IPS DF 6.9 (cell line): ENCODE results near the gene MPP2.
"Not testable (repeated sequence)": the region's sequence is repeated elsewhere in the genome, so short reads cannot be mapped to it uniquely, and the experiment has no call there.

Experiments
- DNase-seq: peaks from one replicate; pipeline ENCODE4 v3.0.0-alpha.2; 2013; ENCODE audit warnings: low read depth, low spot score
- H3K27ac ChIP-seq: one replicate; pipeline ENCODE4 v1.5.1; 2013; ENCODE audit warnings: low read length, control low read depth
- H3K27me3 ChIP-seq: 2 replicates; pipeline ENCODE4 v1.6.1; 2013; ENCODE audit warnings: mild to moderate bottlenecking, low read length; ENCODE audit not compliant: control insufficient read depth, insufficient read depth
- H3K36me3 ChIP-seq: 2 replicates; pipeline ENCODE4 v1.6.1; 2013; ENCODE audit warnings: low read length; ENCODE audit not compliant: control insufficient read depth, insufficient read depth
- H3K4me1 ChIP-seq: 2 replicates; pipeline ENCODE4 v1.6.1; 2013; ENCODE audit warnings: low read length; ENCODE audit not compliant: control insufficient read depth, insufficient read depth
- H3K4me3 ChIP-seq: 2 replicates; pipeline ENCODE4 v1.5.1; 2013; ENCODE audit warnings: mild to moderate bottlenecking, low read length
- H3K9me3 ChIP-seq: 2 replicates; pipeline ENCODE4 v1.6.1; 2013; ENCODE audit warnings: low read length, inconsistent platforms; ENCODE audit not compliant: control insufficient read depth, insufficient read depth
- WGBS: extraction: QIAGEN DNeasy Blood & Tissue Kit; methylation state at CpG from one replicate; pipeline ENCODE4 v1.1.7; 2013; ENCODE audit warnings: mixed read lengths, missing lambda C conversion rate; ENCODE audit not compliant: insufficient read length, insufficient coverage; 5-methylcytosine and 5-hydroxymethylcytosine counted together

The MPP2 gene

GRCh38 chr17:43905985-43906852 lies 1.1 kb downstream of the MPP2 start:
- WGBS = no CpG with 5 or more reads among the region's 37 CpGs

GRCh38 chr17:43905400-43905984 lies 1.8 kb downstream of the MPP2 start:
- Histone ChIP-seq H3K4me3 (peak overlapping the region; percentile 69; the same call in 1 of the 2 replicates), H3K27ac (no peak overlapping the region), H3K9me3 (no peaks in the 10 kb centered on the region), H3K4me1 (peaks cover 8% of the 10 kb centered on the region), H3K27me3 (no peaks in the 10 kb centered on the region; the same call in 1 of the 2 replicates), H3K36me3 (no peaks in the 10 kb centered on the region)
- no CpG with 5 or more reads among the region's 3 CpGs for WGBS
- DNase-seq = no peak

More at GRCh38 chr17:43905985-43906852, 1.1 kb downstream of the MPP2 start:
- Histone ChIP-seq H3K4me1 (peaks cover 6% of the 10 kb centered on the region), H3K36me3 (no peaks in the 10 kb centered on the region), H3K27me3 (no peaks in the 10 kb centered on the region; the same call in 1 of the 2 replicates), H3K9me3 (no peaks in the 10 kb centered on the region), H3K27ac (no peak overlapping the region), H3K4me3 (peak overlapping the region; percentile 69; the same call in 1 of the 2 replicates)
- no peak for DNase-seq

- no peaks in the 10 kb centered on the region; the same call in 1 of the 2 replicates for H3K27me3 ChIP-seq
- no CpG with 5 or more reads among the region's 7 CpGs for WGBS
- no peak overlapping the region for H3K27ac ChIP-seq
- DNase-seq = no peak
- peaks cover 11% of the 10 kb centered on the region for H3K4me1 ChIP-seq
- no peak overlapping the region for H3K4me3 ChIP-seq
- no peaks in the 10 kb centered on the region for H3K36me3 ChIP-seq
- no peaks in the 10 kb centered on the region for H3K9me3 ChIP-seq
Measured at GRCh38 chr17:43901861-43902589, 5.3 kb downstream of the MPP2 start.

GRCh38 chr17:43900858-43901754 lies 6.2 kb downstream of the MPP2 start:
- Histone ChIP-seq H3K27ac (no peak overlapping the region), H3K27me3 (no peaks in the 10 kb centered on the region; the same call in 1 of the 2 replicates), H3K4me1 (peaks cover 11% of the 10 kb centered on the region), H3K36me3 (no peaks in the 10 kb centered on the region), H3K9me3 (no peaks in the 10 kb centered on the region), H3K4me3 (peak overlapping the region; percentile 50; the same call in 1 of the 2 replicates)
- no CpG with 5 or more reads among the region's 13 CpGs for WGBS
- DNase-seq = no peak

- no peaks in the 10 kb centered on the region for H3K9me3 ChIP-seq
- no peaks in the 10 kb centered on the region for H3K36me3 ChIP-seq
- peak overlapping the region; percentile 50; the same call in 1 of the 2 replicates for H3K4me3 ChIP-seq
- H3K27me3 ChIP-seq = no peaks in the 10 kb centered on the region; the same call in 1 of the 2 replicates
- peaks cover 8% of the 10 kb centered on the region for H3K4me1 ChIP-seq
- WGBS = no CpG with 5 or more reads among the region's 31 CpGs
- no peak overlapping the region for H3K27ac ChIP-seq
- no peak for DNase-seq
Measured at GRCh38 chr17:43900183-43900857, 7.0 kb downstream of the MPP2 start.

GRCh38 chr17:43898446-43898845 lies 8.9 kb downstream of the MPP2 start:
- H3K4me3 ChIP-seq = no peak overlapping the region
- no peaks in the 10 kb centered on the region for H3K36me3 ChIP-seq
- no peaks in the 10 kb centered on the region; the same call in 1 of the 2 replicates for H3K27me3 ChIP-seq
- no CpG with 5 or more reads among the region's 1 CpG for WGBS
- no peak for DNase-seq
- peaks cover 7% of the 10 kb centered on the region for H3K4me1 ChIP-seq
- H3K9me3 ChIP-seq = no peaks in the 10 kb centered on the region
- H3K27ac ChIP-seq = no peak overlapping the region

- DNase-seq = no peak
- Histone ChIP-seq H3K27ac (no peak overlapping the region), H3K4me1 (peaks cover 9% of the 10 kb centered on the region), H3K36me3 (no peaks in the 10 kb centered on the region), H3K9me3 (no peaks in the 10 kb centered on the region), H3K27me3 (no peaks in the 10 kb centered on the region; the same call in 1 of the 2 replicates), H3K4me3 (no peak overlapping the region)
- WGBS = no CpG with 5 or more reads among the region's 3 CpGs
Measured at GRCh38 chr17:43897831-43898230, 9.5 kb downstream of the MPP2 start.

- H3K36me3 ChIP-seq, H3K4me1 ChIP-seq, DNase-seq, H3K27me3 ChIP-seq, H3K4me3 ChIP-seq, H3K27ac ChIP-seq, H3K9me3 ChIP-seq: not testable (repeated sequence)
- WGBS = no CpG with 5 or more reads among the region's 4 CpGs
Measured at GRCh38 chr17:43894494-43894893, 12.8 kb downstream of the MPP2 start.

GRCh38 chr17:43892647-43892952 lies 14.7 kb downstream of the MPP2 start:
- H3K9me3 ChIP-seq = no peaks in the 10 kb centered on the region
- no peak overlapping the region for H3K4me3 ChIP-seq
- no peaks in the 10 kb centered on the region for H3K36me3 ChIP-seq
- peak overlapping the region; percentile 42 for H3K27ac ChIP-seq
- WGBS = no CpG with 5 or more reads among the region's 4 CpGs
- no peaks in the 10 kb centered on the region for H3K27me3 ChIP-seq
- peaks cover 5% of the 10 kb centered on the region; the same call in 1 of the 2 replicates for H3K4me1 ChIP-seq
- no peak for DNase-seq
